ENCODE measurements around the gene CDKAL1. TPM values are rescaled to one million over a fixed set of nuclear protein-coding genes. Genes with fewer than 3 reads are reported as not detected.

The CDKAL1 gene
- polyA plus RNA-seq, 4 donors, result 18.7 to 20.2 (median 19.4) TPM

DNA sequence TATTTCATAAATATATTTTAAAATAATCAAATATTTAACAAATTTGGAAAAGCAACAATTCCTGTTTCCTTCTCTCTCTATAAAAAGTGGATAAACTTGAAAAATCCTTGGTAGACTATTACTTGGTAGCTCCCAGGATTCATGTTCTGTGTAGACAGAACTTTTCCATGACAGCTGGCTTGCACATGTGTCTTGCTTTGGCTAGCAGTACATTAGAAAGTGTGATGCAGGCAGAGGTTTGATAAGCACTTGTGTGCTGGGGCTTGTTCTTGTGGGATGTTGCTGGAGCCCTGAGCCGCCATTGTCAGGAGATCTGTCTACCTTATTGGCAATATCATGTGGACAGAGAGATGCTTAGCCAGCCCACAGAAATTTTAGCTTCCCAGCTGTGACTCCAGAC, 327.2 kb downstream of the CDKAL1 start:
- DNase-seq (ENCODE audit: low read depth in 4 of 4, low spot score in 3 of 4), result no peak

DNA sequence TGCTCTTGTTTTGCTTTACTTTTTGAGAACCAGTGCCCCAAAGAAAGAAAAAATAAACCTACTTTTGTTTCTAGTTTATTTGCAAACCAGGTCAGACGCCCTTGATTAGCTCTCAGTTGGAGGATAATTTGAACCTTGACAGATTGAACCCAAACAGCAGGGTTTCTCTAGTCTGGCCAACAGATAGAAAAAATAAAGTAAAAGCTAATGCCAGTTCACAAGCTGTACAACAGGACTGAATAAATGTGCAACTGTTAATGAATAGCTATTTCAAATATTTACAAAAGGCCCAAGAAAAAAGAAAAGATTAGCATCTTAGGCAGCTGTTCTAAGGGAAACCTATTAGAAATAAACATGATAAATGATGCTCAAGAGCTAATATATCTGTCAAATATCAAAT, 331.8 kb downstream of the CDKAL1 start:
- DNase-seq (ENCODE audit: low read depth in 4 of 4, low spot score in 3 of 4), result no peak

DNA sequence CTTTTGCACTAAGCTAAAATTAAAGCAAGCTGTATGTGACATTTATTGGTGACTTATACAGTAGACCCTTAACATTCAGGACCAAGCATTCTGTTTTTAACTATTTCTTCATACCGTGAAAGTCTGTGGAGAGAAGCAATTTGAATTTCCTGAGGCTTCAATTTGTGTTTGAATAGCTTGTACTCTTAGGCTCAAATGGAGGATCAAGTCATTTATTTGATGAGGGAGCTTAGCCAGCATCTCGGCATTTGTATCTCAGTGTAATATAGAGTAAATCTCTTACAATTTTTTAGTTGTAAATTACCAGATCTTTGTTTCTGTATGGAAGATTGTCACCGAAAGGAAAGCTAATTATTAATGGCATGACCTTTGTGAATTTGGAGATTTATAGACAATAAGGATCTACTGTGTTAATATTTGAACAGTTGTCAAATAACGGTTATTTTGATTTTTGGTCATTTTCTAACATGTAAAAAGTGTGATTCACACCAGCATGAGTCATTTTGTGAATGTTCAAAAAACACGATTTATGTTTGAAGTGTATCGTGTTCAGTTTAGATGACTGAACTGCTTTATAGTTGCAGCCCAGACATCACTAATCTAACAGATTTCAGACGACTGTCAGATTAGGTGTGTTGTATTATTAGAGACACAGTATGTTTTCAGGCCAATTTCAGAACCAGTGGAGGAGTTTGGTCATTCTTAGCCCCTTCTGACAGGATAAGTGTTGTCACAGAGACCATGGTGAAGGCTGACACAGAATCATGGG, 332.9 kb downstream of the CDKAL1 start:
- DNase-seq (ENCODE audit: low read depth in 4 of 4, low spot score in 3 of 4), result no peak

DNA sequence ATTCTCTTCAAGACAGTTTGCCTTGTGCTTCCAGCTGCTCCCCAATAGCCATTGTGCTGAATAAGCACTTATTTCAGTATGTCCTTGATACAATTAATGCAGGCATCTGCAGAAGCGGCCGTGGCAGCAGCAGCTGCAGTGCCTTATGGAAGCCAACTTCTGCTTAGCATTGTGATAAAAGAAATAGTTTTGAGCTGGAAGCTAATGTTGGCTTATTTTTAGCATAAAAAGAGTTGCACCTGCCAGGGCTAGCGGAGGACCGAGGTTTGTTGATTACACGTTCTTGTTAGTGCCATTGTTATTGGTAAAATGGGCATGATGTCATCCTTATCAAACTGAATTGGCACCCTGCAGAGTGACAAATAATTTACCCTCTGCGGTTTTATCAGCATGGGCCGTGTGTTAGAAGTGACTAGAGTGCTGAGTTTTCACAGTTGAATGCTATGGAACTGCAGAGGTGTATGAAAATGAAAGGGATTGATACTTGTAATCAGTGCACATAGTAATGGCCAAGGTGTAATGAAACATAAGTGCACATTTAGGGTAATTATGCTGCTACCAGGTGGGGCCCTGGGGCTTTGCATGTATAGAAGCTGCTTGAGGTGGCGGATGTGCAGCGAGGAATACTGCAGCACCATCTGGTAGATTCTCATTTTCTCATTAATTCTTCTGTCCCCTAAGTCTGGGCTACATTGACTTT, 334.3 kb downstream of the CDKAL1 start:
- no peak for DNase-seq (ENCODE audit: low read depth in 4 of 4, low spot score in 3 of 4)

DNA sequence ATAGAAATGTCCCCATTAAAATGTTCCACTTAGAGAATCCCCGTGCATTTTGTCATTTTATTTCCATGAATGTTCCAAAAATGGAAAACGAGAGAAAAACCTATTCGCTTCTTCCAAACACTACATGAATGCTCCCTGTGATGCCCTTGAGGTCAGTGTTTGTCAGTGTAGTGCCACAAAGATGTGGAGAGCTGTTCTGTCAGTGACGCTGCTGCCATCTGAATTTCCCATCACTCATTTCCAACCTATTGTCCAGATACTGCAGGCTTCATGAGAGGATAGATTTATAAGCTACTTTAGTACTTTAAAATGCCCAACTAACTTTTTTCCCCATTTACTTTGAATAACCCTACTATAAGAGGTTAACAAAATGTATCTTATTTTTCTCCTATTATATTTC, 335.8 kb downstream of the CDKAL1 start:
- DNase-seq (ENCODE audit: low read depth in 4 of 4, low spot score in 3 of 4), result no peak

DNA sequence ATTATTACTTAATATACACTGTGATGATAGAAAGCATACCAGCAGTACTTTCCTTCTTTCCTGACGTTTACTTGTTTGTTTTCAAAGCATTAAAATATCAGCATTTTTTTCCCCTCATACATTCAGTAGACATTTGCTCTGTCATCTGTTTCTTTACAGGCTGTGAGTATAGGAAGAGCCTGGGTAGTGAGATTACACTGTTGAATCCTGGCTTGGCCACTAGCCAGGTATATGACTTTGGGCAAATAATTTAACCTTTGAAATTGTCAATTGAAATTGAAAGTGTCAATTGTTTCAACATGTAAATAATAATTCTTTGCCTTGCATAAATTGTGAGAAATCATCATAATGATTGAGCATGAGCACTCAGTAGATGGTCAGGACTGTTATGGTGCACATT, 336.2 kb downstream of the CDKAL1 start:
- DNase-seq (ENCODE audit: low read depth in 4 of 4, low spot score in 3 of 4), result no peak

DNA sequence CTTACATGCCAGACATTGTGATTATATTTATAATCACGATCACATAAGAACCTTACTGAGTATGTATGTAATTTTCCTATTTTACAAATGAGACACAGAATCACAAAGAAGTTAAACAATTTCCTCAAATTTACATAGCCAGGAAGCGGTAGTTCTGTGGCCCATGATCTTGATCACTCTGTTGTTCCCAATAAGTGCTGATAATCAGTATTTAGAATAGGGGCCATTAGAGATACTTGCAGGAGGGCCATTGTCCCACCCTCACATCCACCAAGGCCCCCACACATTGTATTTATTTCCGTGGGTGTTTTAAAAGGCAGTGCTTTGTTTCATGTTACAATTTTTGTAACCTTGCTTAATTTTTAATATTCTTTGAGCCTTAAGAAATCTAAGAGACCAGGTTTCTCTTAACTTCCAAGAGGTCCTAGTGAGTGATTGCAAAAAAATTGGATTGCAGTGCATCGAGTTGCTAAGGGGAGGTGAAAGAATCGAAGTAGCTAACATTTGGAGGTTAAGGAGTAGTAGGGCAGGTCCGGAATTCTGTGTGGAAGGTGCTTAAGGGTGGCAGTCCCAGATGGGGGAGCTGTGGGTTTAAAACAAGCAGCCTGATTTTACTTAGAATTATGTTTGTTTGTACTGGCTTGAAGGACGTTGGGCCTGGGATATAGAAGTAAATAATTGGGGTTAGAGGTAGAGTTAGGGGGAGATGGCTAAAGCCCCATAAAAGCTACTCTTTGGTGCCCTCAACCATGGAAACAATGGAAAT, 339.4 kb downstream of the CDKAL1 start:
- DNase-seq (ENCODE audit: low read depth in 4 of 4, low spot score in 3 of 4), result no peak

DNA sequence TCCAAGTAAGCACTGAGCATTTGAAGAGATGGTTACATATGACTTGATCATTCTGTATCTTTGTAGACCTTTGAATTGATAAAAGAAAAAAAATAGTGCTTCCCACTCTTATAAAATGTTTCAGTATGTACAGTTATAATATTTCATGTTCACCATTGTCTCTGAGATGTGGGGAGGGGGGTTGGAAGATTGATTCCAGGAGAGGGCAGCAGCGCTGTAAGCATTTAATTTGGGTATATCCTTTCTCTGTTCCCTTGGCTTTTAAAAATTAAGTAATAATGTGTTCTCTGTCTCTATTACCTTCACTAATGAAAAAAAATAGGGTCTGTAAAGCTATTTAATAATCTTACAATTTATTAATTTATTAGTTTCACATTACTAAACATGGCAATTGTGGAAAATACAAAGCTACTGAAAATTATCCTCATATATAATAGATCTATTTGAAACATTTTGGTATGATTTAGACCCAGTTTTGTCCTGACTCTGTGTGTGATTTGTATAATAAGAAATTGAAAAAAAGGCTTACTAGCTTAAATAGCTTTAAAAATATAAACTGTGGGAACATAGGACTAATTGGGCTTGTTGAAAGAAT, 341.2 kb downstream of the CDKAL1 start:
- DNase-seq (ENCODE audit: low read depth in 4 of 4, low spot score in 3 of 4), result peak in 1 of 4 donors; percentile 23

DNA sequence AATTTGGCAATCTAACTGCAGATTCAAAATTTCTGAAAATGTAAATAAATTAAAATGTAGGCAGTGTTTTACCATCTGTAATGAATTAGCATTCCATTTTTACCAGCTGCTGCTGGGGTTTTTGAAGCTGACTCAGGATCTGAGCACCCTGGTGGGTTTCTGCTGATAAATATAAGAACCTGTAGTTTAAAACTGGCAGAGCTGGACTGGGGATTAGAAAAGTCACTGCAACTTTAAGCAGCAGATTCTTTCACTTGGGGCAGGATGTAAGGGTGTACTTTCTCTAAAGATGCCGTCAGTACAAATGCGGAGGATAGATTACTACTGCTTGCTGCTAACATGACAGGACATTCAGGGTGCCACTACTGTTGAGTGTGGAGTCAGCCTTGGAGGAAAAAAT, 341.8 kb downstream of the CDKAL1 start:
- no peak for DNase-seq (ENCODE audit: low read depth in 4 of 4, low spot score in 3 of 4)

DNA sequence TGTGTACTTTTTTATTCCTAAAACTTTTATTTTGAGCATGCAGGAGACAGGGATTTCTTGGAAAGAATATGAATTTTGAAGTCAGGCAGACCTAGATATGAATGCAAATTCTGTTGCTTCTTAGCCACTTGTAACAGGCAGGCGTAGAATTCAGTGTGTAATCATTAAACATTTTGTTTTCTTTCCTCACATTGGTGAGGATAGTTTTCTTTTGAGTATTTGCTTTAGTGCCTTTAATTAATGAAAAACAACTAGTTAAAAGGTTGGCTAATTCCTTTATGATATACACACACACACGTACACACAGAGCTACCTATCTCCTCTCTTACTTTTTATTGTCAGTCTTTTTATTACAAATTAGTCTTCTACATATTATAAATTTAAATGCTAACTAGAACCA, 342.3 kb downstream of the CDKAL1 start:
- no peak for DNase-seq (ENCODE audit: low read depth in 4 of 4, low spot score in 3 of 4)

DNA sequence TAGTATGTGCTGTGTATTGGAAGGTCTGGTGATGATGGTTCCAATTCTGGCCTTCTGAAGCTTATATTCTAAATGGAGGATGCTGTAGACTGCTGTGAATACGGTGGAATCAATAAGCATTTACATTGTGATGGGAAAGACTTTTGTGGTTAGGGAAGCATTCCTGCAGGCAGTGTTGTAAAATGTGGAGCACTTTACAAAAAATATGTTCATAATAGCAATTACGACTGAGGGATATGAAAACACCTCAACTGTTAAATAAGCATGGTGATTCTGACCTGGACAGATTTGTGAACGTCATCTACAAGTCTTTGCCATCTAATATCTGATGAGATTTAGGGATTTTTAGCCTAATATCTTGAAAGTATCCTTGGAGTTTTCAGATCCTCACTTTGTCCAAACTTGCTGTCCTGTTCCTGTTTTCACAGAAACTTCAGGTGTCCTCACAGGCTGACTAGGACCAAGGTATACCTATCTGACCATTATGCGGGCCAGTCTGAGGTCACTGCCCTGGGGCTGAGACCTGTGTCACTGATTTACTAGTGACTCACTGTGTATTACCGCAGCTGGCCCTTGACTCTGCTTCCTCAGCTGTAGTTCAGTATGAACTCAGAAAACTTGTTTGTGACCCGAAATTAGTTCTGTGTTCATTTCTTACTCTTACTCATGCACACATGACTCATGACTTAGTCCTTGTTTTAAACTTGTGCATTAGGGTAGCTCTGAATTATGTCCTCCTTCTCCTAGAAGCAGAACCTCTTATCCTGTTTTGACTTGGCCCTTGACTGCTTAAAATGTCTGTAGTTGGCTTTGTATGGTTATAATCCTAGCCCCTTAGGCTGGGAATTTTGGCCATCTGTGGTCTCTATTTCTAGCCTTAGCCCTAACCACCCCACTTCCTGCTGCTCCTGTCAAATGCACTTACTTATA, 343.0 kb downstream of the CDKAL1 start:
- DNase-seq (ENCODE audit: low read depth in 4 of 4, low spot score in 3 of 4), result peak in 1 of 4 donors; percentile 23

DNA sequence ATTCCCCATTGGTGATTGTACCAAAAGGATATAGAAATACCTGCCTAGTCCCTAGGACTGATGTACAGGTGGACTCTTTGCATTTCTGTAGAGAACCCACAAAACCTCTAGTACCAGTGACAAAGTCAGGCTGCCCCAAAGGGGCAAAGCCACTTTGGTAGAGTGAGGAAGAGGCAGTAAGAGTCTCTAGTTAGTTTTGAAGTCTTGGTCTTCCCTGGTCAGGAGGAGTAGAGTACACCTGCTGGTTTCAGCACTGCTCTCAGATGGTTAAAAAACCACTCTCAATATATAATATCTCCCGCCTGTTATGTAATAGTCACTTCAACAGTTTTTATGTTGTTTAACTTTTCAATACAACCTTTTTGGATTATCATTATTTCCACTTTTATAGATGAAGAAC, 344.9 kb downstream of the CDKAL1 start:
- DNase-seq (ENCODE audit: low read depth in 4 of 4, low spot score in 3 of 4), result no peak

DNA sequence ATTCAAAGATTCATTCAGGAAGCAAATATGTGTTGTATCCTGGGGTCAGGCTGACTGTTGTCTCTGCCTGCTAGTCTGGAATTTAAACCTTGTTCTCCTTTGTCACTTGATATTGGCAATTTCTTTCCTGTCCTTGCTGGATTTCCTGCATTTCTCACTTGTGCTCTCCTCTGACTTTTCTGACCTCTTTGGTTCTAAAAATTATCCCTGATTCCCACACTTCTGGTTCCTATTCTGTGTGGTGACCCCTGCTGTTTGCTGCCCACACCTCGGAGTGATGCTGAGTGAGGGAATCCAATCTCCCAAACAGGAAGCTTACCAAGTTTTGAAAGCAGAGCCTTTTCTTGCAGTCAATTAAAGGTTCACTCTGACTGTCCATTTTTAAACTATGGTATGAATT, 345.3 kb downstream of the CDKAL1 start:
- DNase-seq (ENCODE audit: low read depth in 4 of 4, low spot score in 3 of 4), result no peak

DNA sequence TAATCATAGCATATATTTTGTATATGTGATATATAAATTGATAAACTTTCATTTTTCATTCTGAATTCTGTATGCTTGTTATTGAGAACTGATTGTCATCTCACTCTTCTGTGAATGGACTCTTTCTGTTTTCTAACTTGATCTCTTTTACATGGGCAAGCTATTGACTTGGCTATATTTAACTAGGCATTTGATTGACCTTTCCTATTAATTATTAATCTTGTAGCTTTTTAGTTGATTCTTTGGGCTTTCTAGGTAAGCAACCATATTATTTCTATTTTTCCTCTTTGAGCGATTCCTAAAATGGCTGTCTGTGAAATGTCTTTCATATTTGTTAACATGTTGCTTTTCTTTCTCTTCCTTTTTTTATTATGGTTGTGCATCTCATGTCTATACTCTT, 347.1 kb downstream of the CDKAL1 start:
- DNase-seq (ENCODE audit: low read depth in 4 of 4, low spot score in 3 of 4), result no peak

DNA sequence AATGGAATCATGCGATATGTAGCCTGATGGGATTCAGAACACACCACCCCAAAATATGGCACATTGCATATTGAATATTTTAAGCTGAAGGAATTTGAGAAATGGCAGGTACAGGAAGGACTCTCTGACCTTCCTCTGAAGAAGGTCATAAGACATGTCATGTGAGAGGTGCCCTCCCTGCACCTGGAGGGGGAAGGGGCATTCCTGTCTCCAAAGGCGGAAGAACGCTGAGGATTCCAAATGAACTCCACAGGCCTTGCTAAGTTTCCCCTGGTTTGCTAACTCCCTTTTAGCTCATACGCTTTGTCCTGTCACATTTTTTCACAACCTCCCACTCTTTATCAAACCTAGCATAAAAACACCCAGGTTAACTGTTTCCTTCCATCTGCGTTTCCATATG, 347.8 kb downstream of the CDKAL1 start:
- no peak for DNase-seq (ENCODE audit: low read depth in 4 of 4, low spot score in 3 of 4)

DNA sequence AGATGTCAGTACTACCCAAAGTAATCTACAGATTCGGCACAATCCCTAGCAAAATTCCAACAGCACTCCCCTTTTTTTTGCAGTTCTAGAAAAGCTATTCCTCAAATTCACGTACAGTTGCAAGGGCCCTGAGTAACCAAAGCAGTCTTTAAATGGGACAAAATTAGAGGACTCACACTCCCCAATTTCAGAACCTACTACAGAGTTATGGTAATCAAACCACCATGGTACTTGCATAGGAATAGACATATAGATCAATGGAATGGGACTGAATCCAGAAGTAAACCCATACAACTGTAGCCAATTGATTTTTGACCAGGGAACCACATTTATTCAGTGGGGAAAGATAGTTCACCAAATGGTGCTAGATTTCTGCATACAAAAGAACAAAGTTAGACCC, 350.8 kb downstream of the CDKAL1 start:
- no peak for DNase-seq (ENCODE audit: low read depth in 4 of 4, low spot score in 3 of 4)

DNA sequence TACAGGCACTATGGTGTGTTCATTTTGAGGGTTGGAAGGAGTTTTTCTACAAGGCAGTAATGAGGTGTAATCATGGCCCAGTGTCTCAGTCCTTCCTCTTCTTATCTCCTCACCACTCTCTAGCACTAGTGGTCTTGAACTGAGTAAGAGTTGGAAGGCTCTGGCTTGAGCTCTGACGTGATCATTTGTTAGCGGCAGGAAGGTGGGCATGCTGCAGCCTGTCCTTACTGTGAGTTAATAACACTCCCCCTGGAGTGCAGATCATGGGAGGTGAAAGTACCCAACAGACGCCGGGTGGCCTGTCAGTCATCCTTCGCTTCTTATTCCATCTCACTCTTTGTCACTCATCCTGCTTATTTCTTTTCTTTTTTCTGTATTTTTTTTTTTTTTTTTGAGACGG, 356.9 kb downstream of the CDKAL1 start:
- no peak for DNase-seq (ENCODE audit: low read depth in 4 of 4, low spot score in 3 of 4)

DNA sequence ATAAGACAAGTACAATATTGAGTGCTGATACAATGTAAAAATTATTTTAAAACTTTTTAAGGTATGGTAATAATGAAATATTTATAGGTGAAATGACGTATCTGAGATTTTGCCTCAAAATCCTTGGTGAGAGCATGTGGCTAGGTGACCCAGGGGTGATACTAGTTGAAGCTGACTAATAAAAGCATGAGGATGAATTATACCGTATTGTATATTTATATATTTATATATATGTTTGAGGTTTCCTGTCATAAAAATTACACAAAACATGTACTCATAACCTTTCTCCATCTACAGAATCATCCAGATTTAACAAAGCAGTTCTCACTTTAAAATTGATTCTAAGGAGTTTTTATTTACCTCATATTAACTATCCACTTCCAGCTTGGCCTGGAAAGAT, 358.1 kb downstream of the CDKAL1 start:
- DNase-seq (ENCODE audit: low read depth in 4 of 4, low spot score in 3 of 4), result no peak

DNA sequence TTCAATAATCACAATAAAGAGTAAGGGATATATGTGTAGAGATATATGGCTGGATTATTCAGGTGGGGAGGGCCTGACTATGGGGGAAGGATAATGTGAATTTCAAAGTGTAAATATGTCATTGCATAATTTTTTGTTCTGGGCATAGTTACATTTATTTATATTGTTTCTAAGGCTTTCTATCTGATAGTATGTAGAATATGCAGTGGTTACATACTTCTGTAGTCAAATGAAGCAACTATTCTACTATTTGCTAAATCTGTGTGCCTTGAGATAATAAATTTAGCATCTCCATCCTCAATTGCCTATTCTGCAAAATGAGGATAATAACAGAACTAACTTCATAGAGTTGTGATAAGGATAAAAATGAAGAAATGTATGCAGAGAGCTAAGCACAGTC, 359.2 kb downstream of the CDKAL1 start:
- DNase-seq (ENCODE audit: low read depth in 4 of 4, low spot score in 3 of 4), result no peak

All from right renal pelvis (tissue), 4 donors.